ENCODE data around the gene MPI.
"Not testable (repeated sequence)": the region's sequence is repeated elsewhere in the genome, so short reads cannot be mapped to it uniquely, and the experiment has no call there.

The MPI gene

GRCh38 chr15:74908635-74909034 lies 18.8 kb downstream of the MPI start:
- TF ChIP-seq CTCF (IDR thresholded peaks at IDR 0.05; ENCODE audit: insufficient read depth, low read length, poor library complexity, severe bottlenecking): no peak
- DNase-seq (ENCODE audit: extremely low read depth, insufficient read length): no peak
- Histone ChIP-seq H3K36me3 (ENCODE audit: control insufficient read depth, insufficient read depth, low read length) (peaks cover 7% of the 10 kb centered on the region), H3K4me3 (replicated peaks; ENCODE audit: low read depth, low read length) (no peak overlapping the region), H3K27me3 (replicated peaks; ENCODE audit: control insufficient read depth, insufficient read depth, low read length) (no peaks in the 10 kb centered on the region)

GRCh38 chr15:74913041-74913440 lies 23.2 kb downstream of the MPI start:
- TF ChIP-seq CTCF (IDR thresholded peaks at IDR 0.05; ENCODE audit: insufficient read depth, low read length, poor library complexity, severe bottlenecking): no peak
- H3K27me3 ChIP-seq (replicated peaks; ENCODE audit: control insufficient read depth, insufficient read depth, low read length): no peaks in the 10 kb centered on the region
- no peak for DNase-seq (ENCODE audit: extremely low read depth, insufficient read length)
- no peak overlapping the region for H3K4me3 ChIP-seq (replicated peaks; ENCODE audit: low read depth, low read length)
- peaks cover 16% of the 10 kb centered on the region for H3K36me3 ChIP-seq (ENCODE audit: control insufficient read depth, insufficient read depth, low read length)

- not testable (repeated sequence) for H3K4me3 ChIP-seq (replicated peaks; ENCODE audit: low read depth, low read length); DNase-seq (ENCODE audit: extremely low read depth, insufficient read length); H3K27me3 ChIP-seq (replicated peaks; ENCODE audit: control insufficient read depth, insufficient read depth, low read length)
- peaks cover 19% of the 10 kb centered on the region for H3K36me3 ChIP-seq (ENCODE audit: control insufficient read depth, insufficient read depth, low read length)
Observed at GRCh38 chr15:74913799-74914198, 24.0 kb downstream of the MPI start.

GRCh38 chr15:74917676-74918075 lies 27.8 kb downstream of the MPI start:
- DNase-seq (ENCODE audit: extremely low read depth, insufficient read length): no peak
- no peak for TF ChIP-seq CTCF (IDR thresholded peaks at IDR 0.05; ENCODE audit: insufficient read depth, low read length, poor library complexity, severe bottlenecking)
- H3K4me3 ChIP-seq (replicated peaks; ENCODE audit: low read depth, low read length): no peak overlapping the region
- no peaks in the 10 kb centered on the region for H3K27me3 ChIP-seq (replicated peaks; ENCODE audit: control insufficient read depth, insufficient read depth, low read length)
- peaks cover 24% of the 10 kb centered on the region for H3K36me3 ChIP-seq (ENCODE audit: control insufficient read depth, insufficient read depth, low read length)

- Histone ChIP-seq H3K36me3 (ENCODE audit: control insufficient read depth, insufficient read depth, low read length) (peaks cover 20% of the 10 kb centered on the region), H3K4me3 (replicated peaks; ENCODE audit: low read depth, low read length) (no peak overlapping the region), H3K27me3 (replicated peaks; ENCODE audit: control insufficient read depth, insufficient read depth, low read length) (no peaks in the 10 kb centered on the region)
- no peak for TF ChIP-seq CTCF (IDR thresholded peaks at IDR 0.05; ENCODE audit: insufficient read depth, low read length, poor library complexity, severe bottlenecking)
- DNase-seq (ENCODE audit: extremely low read depth, insufficient read length): no peak
Observed at GRCh38 chr15:74920456-74920855, 30.6 kb downstream of the MPI start.

GRCh38 chr15:74924525-74924924 lies 34.7 kb downstream of the MPI start:
- TF ChIP-seq CTCF (IDR thresholded peaks at IDR 0.05; ENCODE audit: insufficient read depth, low read length, poor library complexity, severe bottlenecking): no peak
- DNase-seq (ENCODE audit: extremely low read depth, insufficient read length): no peak
- Histone ChIP-seq H3K36me3 (ENCODE audit: control insufficient read depth, insufficient read depth, low read length) (peaks cover 14% of the 10 kb centered on the region), H3K4me3 (replicated peaks; ENCODE audit: low read depth, low read length) (no peak overlapping the region), H3K27me3 (replicated peaks; ENCODE audit: control insufficient read depth, insufficient read depth, low read length) (no peaks in the 10 kb centered on the region)
